Measurements from ENCODE around the gene CDKN1C.

- TF ChIP-seq MXI1 (conservative IDR thresholded peaks at IDR 0.05; ENCODE audit: poor library complexity, severe bottlenecking) (no peak), REST (IDR thresholded peaks at IDR 0.05; ENCODE audit: borderline replicate concordance) (no peak), CTCF (IDR thresholded peaks at IDR 0.05; ENCODE audit: poor library complexity, severe bottlenecking) (no peak), POLR2AphosphoS5 (IDR thresholded peaks at IDR 0.05) (no peak), EZH2 (IDR thresholded peaks at IDR 0.05; ENCODE audit: borderline replicate concordance, insufficient read depth, low read length, poor library complexity, severe bottlenecking) (no peak), SMC3 (conservative IDR thresholded peaks at IDR 0.05; ENCODE audit: poor library complexity) (no peak)
Observed at GRCh38 chr11:2877474-2877873, 8.1 kb downstream of the CDKN1C start.

Data from neural cell (in vitro differentiated cells).